K562 (cell line): ENCODE results near the gene CRHR2. TPM values are rescaled to one million over a fixed set of nuclear protein-coding genes. Genes with fewer than 3 reads are reported as not detected.
A peak's percentile ranks its signal among the peaks of the same experiment; 100 is the strongest.

Experiments used
- ATAC-seq: fragments of 200-7000 bp; cut with Tn5 transposase; 3 replicates; pipeline ENCODE4 v1.9.1; 2020; ENCODE audit warnings: moderate library complexity
- BruUV-seq: library from RNA; stranded (reverse); fragments of 400-500 nt; replicated peaks from 2 replicates; lab custom pipeline; 2021; lab: Mats Ljungman, UMichigan
- CTCF ChIA-PET: fragments of 300-600 bp; formaldehyde crosslinking; extraction: SDS; loops from one replicate; lab custom pipeline; 2021; ENCODE audit warnings: low intra/inter-chr PET ratio; lab: Yijun Ruan, JAX
- POLR2A ChIA-PET: fragments of 300-600, 350-650 bp; sonication (Branson Sonifier 250); formaldehyde crosslinking; extraction: SDS; loops from one replicate; lab custom pipeline; 2021; ENCODE audit warnings: antibody characterized with exemption, inconsistent platforms; lab: Yijun Ruan, JAX
- DNase-seq, 4 experiments: peaks; one replicate each; pipeline versions ENCODE4 v3.0.0 to v3.0.0-alpha.2; 2011 to 2018; ENCODE audit warnings: low spot score in 3 of 4, mixed read lengths in 3 of 4; ENCODE audit errors: extremely low read depth in 1 of 4
- FAIRE-seq: peaks from 2 replicates; lab custom pipeline; 2011; peaks lifted over from hg19 to GRCh38; lab: Jason Lieb, UNC
- H2AFZ ChIP-seq: 2 replicates; pipeline ENCODE4 v1.6.0; 2011; ENCODE audit warnings: low read depth, low read length, control low read depth, inconsistent platforms
- H3K27ac ChIP-seq: fragments of 200-600 bp; 3 replicates; pipeline ENCODE4 v1.8.0; 2011; ENCODE audit warnings: low read depth, mild to moderate bottlenecking, control low read depth, inconsistent platforms, low read length, moderate library complexity, mixed read lengths; ENCODE audit errors: extremely low read depth
- H3K27me3 ChIP-seq, 2 experiments: fragments of 300-600 bp in 1 of 2; 2 replicates in 1 of 2; 3 replicates in 1 of 2; pipeline versions ENCODE4 v1.6.0 to v1.8.0; 2011; ENCODE audit warnings: inconsistent platforms in 2 of 2, low read length in 2 of 2, mild to moderate bottlenecking in 1 of 2, mixed read lengths in 1 of 2, moderate library complexity in 1 of 2; ENCODE audit not compliant: control insufficient read depth in 2 of 2, insufficient read depth in 2 of 2
- H3K36me3 ChIP-seq: fragments of 300-600 bp; 3 replicates; pipeline ENCODE4 v1.8.0; 2011; ENCODE audit warnings: mild to moderate bottlenecking, low read length, inconsistent platforms; ENCODE audit not compliant: control insufficient read depth, insufficient read depth
- H3K4me1 ChIP-seq, 2 experiments: fragments of 200-600 bp in 1 of 2; replicated peaks in 1 of 2; 2 replicates in 1 of 2; 3 replicates in 1 of 2; pipeline versions ENCODE4 v1.5.1 to v1.8.0; 2011; ENCODE audit warnings: inconsistent platforms in 2 of 2, low read length in 2 of 2, mild to moderate bottlenecking in 1 of 2, mixed read lengths in 1 of 2, moderate library complexity in 1 of 2; ENCODE audit not compliant: control insufficient read depth in 2 of 2, insufficient read depth in 2 of 2
- H3K4me2 ChIP-seq: 2 replicates; pipeline ENCODE4 v1.6.1; 2011; ENCODE audit warnings: low read length, control low read depth, inconsistent platforms, mixed read lengths; ENCODE audit not compliant: insufficient read depth
- H3K4me3 ChIP-seq: fragments of 200-600 bp; sonication (generic), shearing (Covaris generic); 2 replicates; pipeline ENCODE4 v1.5.1; 2016; ENCODE audit warnings: control low read depth, inconsistent platforms
- H3K79me2 ChIP-seq: fragments of 200-600 bp; 3 replicates; pipeline ENCODE4 v1.8.0; 2011; ENCODE audit warnings: low read length, inconsistent platforms; ENCODE audit not compliant: control insufficient read depth, insufficient read depth
- H3K9ac ChIP-seq, 2 experiments: 2 replicates each; pipeline versions ENCODE4 v1.6.0 to v1.6.1; 2011; ENCODE audit warnings: low read depth in 2 of 2, low read length in 2 of 2, control low read depth in 1 of 2, inconsistent platforms in 1 of 2, mild to moderate bottlenecking in 1 of 2, mixed read lengths in 1 of 2; ENCODE audit not compliant: insufficient read depth in 1 of 2
- H3K9me1 ChIP-seq: one replicate; pipeline ENCODE4 v1.6.0; 2011; ENCODE audit warnings: inconsistent platforms, mild to moderate bottlenecking, low read length, moderate library complexity; ENCODE audit not compliant: control insufficient read depth, insufficient read depth
- H3K9me3 ChIP-seq: replicated peaks from 2 replicates; pipeline ENCODE4 v1.5.1; 2011; ENCODE audit warnings: low read depth, low read length, inconsistent platforms; ENCODE audit not compliant: control insufficient read depth, insufficient read depth
- H4K20me1 ChIP-seq: replicated peaks from 2 replicates; pipeline ENCODE4 v1.6.1; 2011; ENCODE audit warnings: low read length, inconsistent platforms, mixed read lengths; ENCODE audit not compliant: control insufficient read depth, insufficient read depth
- ARID1B ChIP-seq: fragments of 450-650 bp; IDR thresholded peaks from 2 replicates; pipeline ENCODE4 v1.6.1; 2016; ENCODE audit warnings: antibody characterized with exemption, mild to moderate bottlenecking, inconsistent platforms
- FOXM1 ChIP-seq, 2 experiments: fragments of 450-650 bp in 1 of 2; sonication (generic) in 1 of 2; formaldehyde crosslinking in 1 of 2; IDR thresholded peaks; 2 replicates each; pipeline versions ENCODE4 v1.6.1 to v1.9.0; 2017 to 2022; ENCODE audit warnings: low read depth in 2 of 2, mild to moderate bottlenecking in 2 of 2, missing genetic modification reagents in 1 of 2, moderate library complexity in 1 of 2
- MEF2D ChIP-seq: conservative IDR thresholded peaks from 2 replicates; pipeline ENCODE4 v1.6.1; 2016; ENCODE audit warnings: low read depth, missing genetic modification characterization, missing compliant biosample characterization
- PHTF2 ChIP-seq: fragments of 250-450 bp; sonication (Bioruptor Pico); IDR thresholded peaks from 2 replicates; pipeline ENCODE4 v1.5.0; 2021; ENCODE audit warnings: mild to moderate bottlenecking
- RBM25 ChIP-seq: fragments of 200-400 bp; formaldehyde crosslinking; IDR thresholded peaks from 2 replicates; pipeline ENCODE4 v1.6.1; 2018; ENCODE audit warnings: low read length, low read depth, moderate library complexity; ENCODE audit not compliant: severe bottlenecking
- SAFB2 ChIP-seq: fragments of 200-400 bp; formaldehyde crosslinking; IDR thresholded peaks from 2 replicates; pipeline ENCODE4 v1.6.1; 2018; ENCODE audit warnings: borderline replicate concordance, low read length, low read depth, moderate library complexity; ENCODE audit not compliant: severe bottlenecking
- XRCC3 ChIP-seq: fragments of 450-650 bp; IDR thresholded peaks from 2 replicates; pipeline ENCODE4 v1.6.1; 2017; ENCODE audit warnings: mild to moderate bottlenecking, moderate library complexity
- ZNF253 ChIP-seq: fragments of 250-450 bp; sonication (Bioruptor Pico); conservative IDR thresholded peaks from 2 replicates; pipeline ENCODE4 v1.6.1; 2021; ENCODE audit warnings: mild to moderate bottlenecking
- WGBS: fragments of 100-300 bp; shearing (Covaris generic); methylation state at CpG from one replicate; pipeline ENCODE4 v1.1.6; 2016; ENCODE audit warnings: low coverage, mixed read lengths; ENCODE audit not compliant: insufficient coverage; ENCODE audit errors: missing lambda C conversion rate; 5-methylcytosine and 5-hydroxymethylcytosine counted together
- in situ Hi-C: fragments of 300-500 bp; cut with MboI; formaldehyde crosslinking; loops from 4 replicates; pipeline ENCODE4 v1.15.0; 2018; ENCODE audit warnings: inconsistent platforms, mixed read lengths
- intact Hi-C: fragments of 100-400 bp; cut with micrococcal nuclease; formaldehyde crosslinking; loops from 2 replicates; pipeline ENCODE4 v1.14.2; 2022
- polyA plus RNA-seq, 8 experiments: library from polyadenylated mRNA; depleted of rRNA in 4 of 8; stranded (reverse) in 5 of 8; unstranded in 3 of 8; fragments of >200 nt; fragmentation: Nextera tagmentation in 2 of 8; fragmentation: Illumina TruSeq in 1 of 8; extraction: Ambion mirVana in 2 of 8; extraction: Trizol in 1 of 8; gene quantifications; 2 replicates each; pipeline versions ENCODE4 v1.2.1 to v1.2.3, GENCODE V29; 2011 to 2014; ENCODE audit warnings: inconsistent platforms in 1 of 8, missing spikeins in 1 of 8
- total RNA-seq, 7 experiments: library from RNA; depleted of rRNA in 6 of 7; stranded (reverse); fragments of >200 nt in 6 of 7; fragmentation: Illumina TruSeq in 2 of 7; extraction: Trizol in 2 of 7; gene quantifications; 2 replicates each; pipeline versions ENCODE4 v1.2.1 to v1.2.3, GENCODE V29; 2011 to 2021; ENCODE audit warnings: low replicate concordance in 1 of 7

CRHR2 gene
- total and polyA plus RNA-seq, 9 of the 15 experiments (the other 6 are each of a cell fraction or from before 2014, with no cell fraction given) = not detected

DNA sequence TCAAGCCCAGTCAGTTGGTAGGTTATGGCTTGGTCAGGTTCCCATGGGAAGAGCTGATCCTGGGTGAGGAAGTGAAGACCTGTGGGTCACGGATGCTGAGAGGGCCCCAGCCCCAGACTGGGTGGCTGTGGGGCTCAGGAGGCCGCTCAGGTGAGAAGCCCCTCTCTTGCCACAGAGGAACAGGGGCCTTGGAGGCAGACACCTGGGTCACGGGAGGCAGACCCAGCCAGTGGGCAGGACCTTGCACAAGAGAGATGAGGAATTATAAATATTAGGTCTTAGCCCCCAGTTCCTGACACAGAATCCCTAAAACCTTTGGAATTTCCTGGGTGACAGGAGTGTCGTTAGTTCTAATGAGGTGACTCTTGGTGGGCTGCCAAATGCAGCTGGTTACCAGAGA lies 10.6 kb upstream of the CRHR2 start:
- intact Hi-C loops = no loop called here
- Histone ChIP-seq H3K36me3 (no peaks in the 10 kb centered on the region), H3K9ac (no peak overlapping the region), H3K9me3 (no peaks in the 10 kb centered on the region), H3K27me3 (peaks cover 10 to 69% of the 10 kb centered on the region in 2 experiments; a peak in 3 of 5 replicates), H3K4me1 (no peaks in the 10 kb centered on the region), H3K79me2 (no peaks in the 10 kb centered on the region)
- WGBS = 0% methylated on average over 4 of the region's 4 CpGs
- no peak for FAIRE-seq
- TF ChIP-seq FOXM1 (IDR thresholded peaks at IDR 0.05; ENCODE audit: low read depth) (no peak), FOXM1 (CRISPR knock-in tag; IDR thresholded peaks at IDR 0.05; ENCODE audit: low read depth) (no peak), PHTF2 (CRISPR knock-in tag) (no peak), XRCC3 (no peak), MEF2D (no peak), SAFB2 (no peak), ARID1B (no peak)
- TF ChIP-seq, all 486 proteins: peak for 0
- no peak overlapping the region for H2AFZ ChIP-seq
- no peaks in the 10 kb centered on the region for H4K20me1 ChIP-seq
- DNase-seq = no peak
- ChIA-PET POLR2A (interaction anchor here (0.5 to 1.6 kb wide), 2 partner anchors 15 to 21 kb away, joined by 5 to 7 read pairs; no protein-coding TSS in a partner anchor), CTCF (no interaction called here)
- H3K4me2 ChIP-seq = no peak overlapping the region
- in situ Hi-C loops = no loop called here
- BruUV-seq = no TSS peak
- H3K4me3 ChIP-seq = no peak overlapping the region
- no peaks in the 10 kb centered on the region for H3K9me1 ChIP-seq
- H3K27ac ChIP-seq = no peak overlapping the region
- ATAC-seq = no peak

DNA sequence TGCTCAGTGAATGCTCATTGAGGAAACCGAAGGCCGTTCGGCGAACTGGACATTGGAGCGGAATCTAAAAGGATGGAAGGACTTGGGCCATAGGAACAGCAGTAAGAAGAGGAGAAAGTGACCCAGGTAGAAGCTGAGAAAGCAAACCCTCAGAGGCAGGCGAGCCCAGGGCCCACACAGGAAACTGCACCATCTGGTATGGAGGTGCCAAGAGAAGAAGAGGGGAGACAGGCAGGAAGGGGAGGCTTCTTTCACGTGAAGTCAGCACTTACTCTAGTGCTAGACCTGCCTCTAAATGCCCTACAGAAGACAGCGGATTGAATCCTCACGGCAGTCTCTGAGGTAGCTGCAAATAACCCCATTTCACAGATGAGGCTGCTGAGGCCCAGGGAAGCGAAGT lies 10.2 kb upstream of the CRHR2 start:
- 1% methylated on average over 10 of the region's 10 CpGs for WGBS
- Histone ChIP-seq H3K4me1 (no peaks in the 10 kb centered on the region), H3K27me3 (peaks cover 7 to 65% of the 10 kb centered on the region in 2 experiments; a peak in 3 of 5 replicates), H2AFZ (no peak overlapping the region), H3K4me2 (no peak overlapping the region), H3K9me1 (no peaks in the 10 kb centered on the region), H4K20me1 (no peaks in the 10 kb centered on the region), H3K9ac (no peak overlapping the region), H3K9me3 (no peaks in the 10 kb centered on the region), H3K79me2 (no peaks in the 10 kb centered on the region), H3K36me3 (no peaks in the 10 kb centered on the region), H3K27ac (no peak overlapping the region), H3K4me3 (no peak overlapping the region)
- DNase-seq = no peak
- in situ Hi-C loops = no loop called here
- TF ChIP-seq ZNF253 (CRISPR knock-in tag) (no peak), RBM25 (peak; percentile 35)
- intact Hi-C loops = no loop called here
- ATAC-seq = no peak
- no TSS peak for BruUV-seq
- ChIA-PET POLR2A (interaction anchor here (0.7 to 1.6 kb wide), 3 partner anchors 9 to 103 kb away, joined by 3 to 7 read pairs (median 3); no protein-coding TSS in a partner anchor), CTCF (no interaction called here)
- no peak for FAIRE-seq
